GM12878 (cell line): ENCODE results near the gene SPDYC. TPM values are rescaled to one million over a fixed set of nuclear protein-coding genes. Genes with fewer than 3 reads are reported as not detected.

Source experiments
- BACH1 ChIP-seq: fragments of 450-650 bp; IDR thresholded peaks from 2 replicates; pipeline ENCODE4 v1.6.1; 2017; ENCODE audit warnings: mild to moderate bottlenecking, borderline replicate concordance
- BCL11A ChIP-seq: IDR thresholded peaks from 2 replicates; pipeline ENCODE4 v1.6.1; 2011; ENCODE audit warnings: low read depth, low read length
- E2F8 ChIP-seq: fragments of 450-650 bp; IDR thresholded peaks from 2 replicates; pipeline ENCODE4 v1.6.1; 2018; ENCODE audit warnings: mild to moderate bottlenecking, low read depth, moderate library complexity; ENCODE audit not compliant: partially characterized antibody
- ELK1 ChIP-seq: IDR thresholded peaks from 2 replicates; pipeline ENCODE4 v1.6.1; 2012; ENCODE audit warnings: low read depth, low read length, improper control_type of control experiment
- EZH2 ChIP-seq: IDR thresholded peaks from 2 replicates; pipeline ENCODE4 v1.6.1; 2012; ENCODE audit warnings: low read depth, mild to moderate bottlenecking, control low read depth, inconsistent platforms, low read length, borderline replicate concordance; ENCODE audit not compliant: control insufficient read depth
- IKZF2 ChIP-seq, 2 experiments: fragments of 450-650 bp; IDR thresholded peaks; 2 replicates each; pipeline ENCODE4 v1.6.1; 2017; ENCODE audit warnings: mild to moderate bottlenecking in 2 of 2, moderate library complexity in 2 of 2
- KAT2A ChIP-seq: conservative IDR thresholded peaks from 2 replicates; pipeline ENCODE4 v1.6.1; 2011; ENCODE audit warnings: low read depth, low read length; ENCODE audit not compliant: control insufficient read depth
- MTA3 ChIP-seq: IDR thresholded peaks from 2 replicates; pipeline ENCODE4 v1.6.1; 2012; ENCODE audit warnings: low read length, inconsistent platforms, borderline replicate concordance
- MYB ChIP-seq: fragments of 150-350 bp; IDR thresholded peaks from 2 replicates; pipeline ENCODE4 v1.6.1; 2014; ENCODE audit warnings: mild to moderate bottlenecking, low read depth, low read length, borderline replicate concordance
- NBN ChIP-seq: fragments of 450-650 bp; IDR thresholded peaks from 2 replicates; pipeline ENCODE4 v1.6.1; 2016
- NFXL1 ChIP-seq: fragments of 450-650 bp; IDR thresholded peaks from 2 replicates; pipeline ENCODE4 v1.6.1; 2017; ENCODE audit warnings: antibody characterized with exemption, mild to moderate bottlenecking, borderline replicate concordance
- NFYA ChIP-seq: IDR thresholded peaks from 2 replicates; pipeline ENCODE4 v1.6.1; 2011; ENCODE audit warnings: low read depth, mild to moderate bottlenecking, low read length, improper control_type of control experiment, borderline replicate concordance
- NR2F1 ChIP-seq: fragments of 450-650 bp; conservative IDR thresholded peaks from 2 replicates; pipeline ENCODE4 v1.6.1; 2017; ENCODE audit warnings: mild to moderate bottlenecking
- RELA ChIP-seq: fragments of 450-650 bp; IDR thresholded peaks from 2 replicates; pipeline ENCODE4 v1.8.0; 2014; ENCODE audit warnings: borderline replicate concordance; ENCODE audit not compliant: partially characterized antibody
- SPI1 ChIP-seq: IDR thresholded peaks from 2 replicates; pipeline ENCODE4 v1.6.1; 2011; ENCODE audit warnings: low read depth, mild to moderate bottlenecking, low read length, moderate library complexity, borderline replicate concordance; ENCODE audit not compliant: insufficient read depth
- SRF ChIP-seq, 2 experiments: IDR thresholded peaks; 2 replicates each; pipeline ENCODE4 v1.6.1; 2011; ENCODE audit warnings: low read depth in 2 of 2, low read length in 2 of 2, mild to moderate bottlenecking in 1 of 2, moderate library complexity in 1 of 2
- SUPT20H ChIP-seq: IDR thresholded peaks from 2 replicates; pipeline ENCODE4 v1.6.1; 2011; ENCODE audit warnings: low read depth, mild to moderate bottlenecking, low read length, moderate library complexity, borderline replicate concordance; ENCODE audit not compliant: control insufficient read depth
- SUZ12 ChIP-seq: fragments of 200-600 bp; sonication (generic); IDR thresholded peaks from one replicate; pipeline ENCODE4 v1.6.1; 2018; ENCODE audit warnings: antibody characterized with exemption, mild to moderate bottlenecking; ENCODE audit not compliant: unreplicated experiment
- TCF12 ChIP-seq: IDR thresholded peaks from 2 replicates; pipeline ENCODE4 v1.6.1; 2011; ENCODE audit warnings: low read depth, mild to moderate bottlenecking, low read length
- TCF3 ChIP-seq: IDR thresholded peaks from 2 replicates; pipeline ENCODE4 v1.6.1; 2012; ENCODE audit warnings: low read depth, mild to moderate bottlenecking, low read length, borderline replicate concordance; ENCODE audit not compliant: insufficient read depth
- TCF7 ChIP-seq: IDR thresholded peaks from 2 replicates; pipeline ENCODE4 v1.6.1; 2014; ENCODE audit warnings: antibody characterized with exemption, borderline replicate concordance
- polyA plus RNA-seq, 11 experiments: library from polyadenylated mRNA; depleted of rRNA in 4 of 11; unstranded in 6 of 11; stranded (reverse) in 5 of 11; fragments of >200 nt; fragmentation: Nextera tagmentation in 4 of 11; fragmentation: Illumina TruSeq in 1 of 11; extraction: Ambion mirVana in 4 of 11; extraction: Trizol in 1 of 11; gene quantifications; 1 replicate in 1 of 11; 2 replicates in 10 of 11; pipeline versions ENCODE4 v1.2.1 to v1.2.3, GENCODE V29; 2011 to 2016; ENCODE audit warnings: inconsistent platforms in 2 of 11, missing spikeins in 2 of 11, low read depth in 1 of 11
- total RNA-seq, 4 experiments: library from RNA; depleted of rRNA in 3 of 4; stranded (reverse); fragments of >200 nt in 3 of 4; fragmentation: Illumina TruSeq in 1 of 4; extraction: Trizol in 1 of 4; gene quantifications; 2 replicates each; pipeline versions ENCODE4 v1.2.1 to v1.2.3, GENCODE V29; 2013 to 2021
- TF ChIP-seq, protein P1 (sequence below): fragments of 450-650 bp; IDR thresholded peaks from 2 replicates; pipeline ENCODE4 v1.6.1; 2017; ENCODE audit warnings: mild to moderate bottlenecking

Gene SPDYC
- total and polyA plus RNA-seq, 10 of the 15 experiments (the other 5 are each of a cell fraction or from before 2014, with no cell fraction given), result not detected

DNA sequence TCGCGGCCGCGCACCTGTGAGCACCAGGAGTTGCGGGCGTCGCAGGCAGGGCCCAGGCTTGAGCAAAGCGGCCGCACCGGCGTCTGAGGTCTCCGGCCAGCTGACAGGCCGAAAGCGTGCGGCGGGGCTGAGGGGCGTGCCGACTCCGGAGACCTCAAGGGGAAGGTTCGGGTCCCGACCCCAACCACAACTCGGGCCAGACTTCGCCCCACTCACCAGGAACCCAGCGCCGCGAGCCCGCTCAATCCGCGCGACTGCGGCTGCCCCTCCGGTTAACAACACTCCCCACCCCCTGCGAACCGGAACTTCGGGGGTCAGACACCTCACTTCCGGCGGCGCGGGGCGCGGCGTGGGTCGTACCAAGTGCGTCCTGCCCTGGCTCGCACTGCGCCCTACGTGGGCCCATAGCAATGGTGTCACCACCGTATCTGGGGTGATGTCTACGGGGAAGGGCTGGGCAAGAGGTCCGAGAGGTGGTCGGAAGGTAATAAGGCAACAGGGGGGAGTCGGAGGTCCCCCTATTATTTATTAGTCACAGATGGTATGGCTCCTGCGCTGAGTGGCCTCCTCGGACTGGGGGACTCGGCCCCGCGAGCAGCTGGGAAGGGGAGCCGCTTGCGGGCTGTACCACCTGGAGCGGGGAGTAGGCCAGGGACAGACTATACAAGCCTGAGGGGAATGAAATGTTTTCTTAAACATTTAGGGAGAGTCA, 35.6 kb upstream of the SPDYC start, which contains the start of gene SYVN1 (continued):
- TF ChIP-seq KAT2A, result no peak
- no peak for TF ChIP-seq NFXL1
- TF ChIP-seq BACH1, result peak; percentile 44; the same call in 1 of the 2 replicates
- TF ChIP-seq SUPT20H, result no peak
- TF ChIP-seq SUZ12, result no peak
- TF ChIP-seq ELK1, result peak; percentile 30; the same call in 1 of the 2 replicates
- TF ChIP-seq RELA, result peak; percentile 80
- peak; percentile 71 for TF ChIP-seq E2F8
- TF ChIP-seq TCF7, result no peak
- TF ChIP-seq BCL11A, result no peak
- TF ChIP-seq, protein P1, sequence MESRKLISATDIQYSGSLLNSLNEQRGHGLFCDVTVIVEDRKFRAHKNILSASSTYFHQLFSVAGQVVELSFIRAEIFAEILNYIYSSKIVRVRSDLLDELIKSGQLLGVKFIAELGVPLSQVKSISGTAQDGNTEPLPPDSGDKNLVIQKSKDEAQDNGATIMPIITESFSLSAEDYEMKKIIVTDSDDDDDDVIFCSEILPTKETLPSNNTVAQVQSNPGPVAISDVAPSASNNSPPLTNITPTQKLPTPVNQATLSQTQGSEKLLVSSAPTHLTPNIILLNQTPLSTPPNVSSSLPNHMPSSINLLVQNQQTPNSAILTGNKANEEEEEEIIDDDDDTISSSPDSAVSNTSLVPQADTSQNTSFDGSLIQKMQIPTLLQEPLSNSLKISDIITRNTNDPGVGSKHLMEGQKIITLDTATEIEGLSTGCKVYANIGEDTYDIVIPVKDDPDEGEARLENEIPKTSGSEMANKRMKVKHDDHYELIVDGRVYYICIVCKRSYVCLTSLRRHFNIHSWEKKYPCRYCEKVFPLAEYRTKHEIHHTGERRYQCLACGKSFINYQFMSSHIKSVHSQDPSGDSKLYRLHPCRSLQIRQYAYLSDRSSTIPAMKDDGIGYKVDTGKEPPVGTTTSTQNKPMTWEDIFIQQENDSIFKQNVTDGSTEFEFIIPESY, result no peak
- peak; percentile 10; the same call in 1 of the 2 replicates for TF ChIP-seq TCF3
- no peak for TF ChIP-seq NFYA
- no peak for TF ChIP-seq MYB
- TF ChIP-seq MTA3, result no peak
- TF ChIP-seq SRF (IDR thresholded peaks at IDR 0.05; ENCODE audit: low read depth in 2 of 2, low read length in 2 of 2), result no peak
- no peak for TF ChIP-seq EZH2
- TF ChIP-seq NBN, result peak; percentile 97
- no peak for TF ChIP-seq TCF12
- peak; percentile 95 for TF ChIP-seq NR2F1
- no peak for TF ChIP-seq IKZF2 (IDR thresholded peaks at IDR 0.05)
- no peak for TF ChIP-seq SPI1
